ENCODE measurements around the gene TMEM120B.

Gene TMEM120B

DNA sequence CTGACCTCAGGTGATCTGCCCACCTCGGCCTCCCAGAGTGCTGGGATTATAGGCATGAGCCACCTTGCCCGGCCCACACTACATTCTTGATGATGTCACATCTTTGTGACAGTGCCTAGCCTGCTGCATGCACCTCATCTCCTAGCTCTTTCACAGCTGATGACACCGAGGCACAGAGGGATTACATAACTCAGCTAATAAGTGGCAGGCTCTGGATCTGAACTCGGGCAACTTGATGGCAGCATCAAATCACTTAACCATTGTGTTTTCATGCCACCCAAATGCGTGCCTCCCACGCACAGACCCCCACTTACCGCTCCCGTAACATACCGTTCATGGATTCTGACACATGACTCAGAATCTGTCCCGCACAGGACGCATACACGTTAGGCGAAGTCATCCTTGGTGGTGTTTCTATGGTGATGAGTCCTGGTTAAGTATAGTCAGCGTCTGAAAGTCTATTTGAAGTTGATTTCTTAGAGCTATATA is 7.4 kb downstream of the TMEM120B start:
- H3K36me3 ChIP-seq (ENCODE audit: low read depth), result peaks cover 18% of the 10 kb centered on the region
- H3K9me3 ChIP-seq (ENCODE audit: severe bottlenecking), result no peaks in the 10 kb centered on the region
- H3K4me1 ChIP-seq (ENCODE audit: insufficient read depth, poor library complexity, severe bottlenecking), result peaks cover 22% of the 10 kb centered on the region
- no peak overlapping the region for H3K4me3 ChIP-seq (ENCODE audit: severe bottlenecking)
- DNase-seq (ENCODE audit: low spot score), result no peak
- H3K27ac ChIP-seq (ENCODE audit: poor library complexity, severe bottlenecking), result peak overlapping the region; percentile 34
- ATAC-seq (ENCODE audit: low read depth), result peak; percentile 84
- TF ChIP-seq, protein P1, sequence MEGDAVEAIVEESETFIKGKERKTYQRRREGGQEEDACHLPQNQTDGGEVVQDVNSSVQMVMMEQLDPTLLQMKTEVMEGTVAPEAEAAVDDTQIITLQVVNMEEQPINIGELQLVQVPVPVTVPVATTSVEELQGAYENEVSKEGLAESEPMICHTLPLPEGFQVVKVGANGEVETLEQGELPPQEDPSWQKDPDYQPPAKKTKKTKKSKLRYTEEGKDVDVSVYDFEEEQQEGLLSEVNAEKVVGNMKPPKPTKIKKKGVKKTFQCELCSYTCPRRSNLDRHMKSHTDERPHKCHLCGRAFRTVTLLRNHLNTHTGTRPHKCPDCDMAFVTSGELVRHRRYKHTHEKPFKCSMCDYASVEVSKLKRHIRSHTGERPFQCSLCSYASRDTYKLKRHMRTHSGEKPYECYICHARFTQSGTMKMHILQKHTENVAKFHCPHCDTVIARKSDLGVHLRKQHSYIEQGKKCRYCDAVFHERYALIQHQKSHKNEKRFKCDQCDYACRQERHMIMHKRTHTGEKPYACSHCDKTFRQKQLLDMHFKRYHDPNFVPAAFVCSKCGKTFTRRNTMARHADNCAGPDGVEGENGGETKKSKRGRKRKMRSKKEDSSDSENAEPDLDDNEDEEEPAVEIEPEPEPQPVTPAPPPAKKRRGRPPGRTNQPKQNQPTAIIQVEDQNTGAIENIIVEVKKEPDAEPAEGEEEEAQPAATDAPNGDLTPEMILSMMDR (IDR thresholded peaks at IDR 0.05; ENCODE audit: poor library complexity, severe bottlenecking), result no peak
- no peaks in the 10 kb centered on the region for H3K27me3 ChIP-seq (ENCODE audit: insufficient read depth, poor library complexity, severe bottlenecking)

- Histone ChIP-seq H3K27ac (ENCODE audit: poor library complexity, severe bottlenecking) (peak overlapping the region; percentile 34), H3K4me1 (ENCODE audit: insufficient read depth, poor library complexity, severe bottlenecking) (peaks cover 22% of the 10 kb centered on the region), H3K27me3 (ENCODE audit: insufficient read depth, poor library complexity, severe bottlenecking) (no peaks in the 10 kb centered on the region), H3K4me3 (ENCODE audit: severe bottlenecking) (no peak overlapping the region), H3K36me3 (ENCODE audit: low read depth) (peaks cover 25% of the 10 kb centered on the region), H3K9me3 (ENCODE audit: severe bottlenecking) (no peaks in the 10 kb centered on the region)
- no peak for DNase-seq (ENCODE audit: low spot score)
- ATAC-seq (ENCODE audit: low read depth), result no peak
- TF ChIP-seq, protein P1 (IDR thresholded peaks at IDR 0.05; ENCODE audit: poor library complexity, severe bottlenecking), result no peak
Measured at GRCh38 chr12:121720762-121721161, 8.2 kb downstream of the TMEM120B start.

GRCh38 chr12:121722511-121722910 is 10.0 kb downstream of the TMEM120B start:
- Histone ChIP-seq H3K4me3 (ENCODE audit: severe bottlenecking) (no peak overlapping the region), H3K36me3 (ENCODE audit: low read depth) (peaks cover 25% of the 10 kb centered on the region), H3K27ac (ENCODE audit: poor library complexity, severe bottlenecking) (no peak overlapping the region), H3K27me3 (ENCODE audit: insufficient read depth, poor library complexity, severe bottlenecking) (no peaks in the 10 kb centered on the region), H3K4me1 (ENCODE audit: insufficient read depth, poor library complexity, severe bottlenecking) (peaks cover 11% of the 10 kb centered on the region), H3K9me3 (ENCODE audit: severe bottlenecking) (no peaks in the 10 kb centered on the region)
- ATAC-seq (ENCODE audit: low read depth), result no peak
- DNase-seq (ENCODE audit: low spot score), result no peak
- TF ChIP-seq, protein P1 (IDR thresholded peaks at IDR 0.05; ENCODE audit: poor library complexity, severe bottlenecking), result no peak

DNA sequence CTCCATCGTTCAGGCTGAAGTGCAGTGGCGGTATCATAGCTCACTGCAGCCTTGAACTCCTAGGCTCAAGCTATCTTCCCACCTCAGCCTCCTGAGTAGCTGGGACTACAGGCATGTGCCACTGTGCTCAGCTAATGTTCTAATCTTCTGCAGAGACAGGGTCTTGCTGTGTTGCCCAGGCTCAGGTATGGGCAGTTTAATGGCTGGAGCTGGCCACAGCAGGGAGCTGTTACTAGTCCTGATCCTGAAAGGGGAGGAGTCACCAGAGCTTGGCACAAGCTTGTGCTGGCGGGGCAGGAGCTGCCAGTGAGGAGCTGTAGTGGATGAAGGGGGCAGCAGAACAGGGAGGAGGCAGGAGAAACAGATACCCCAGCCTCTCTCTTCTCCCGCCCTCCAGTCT is 10.6 kb downstream of the TMEM120B start:
- Histone ChIP-seq H3K27me3 (ENCODE audit: insufficient read depth, poor library complexity, severe bottlenecking) (no peaks in the 10 kb centered on the region), H3K36me3 (ENCODE audit: low read depth) (peaks cover 20% of the 10 kb centered on the region), H3K4me3 (ENCODE audit: severe bottlenecking) (no peak overlapping the region), H3K9me3 (ENCODE audit: severe bottlenecking) (no peaks in the 10 kb centered on the region), H3K4me1 (ENCODE audit: insufficient read depth, poor library complexity, severe bottlenecking) (peaks cover 11% of the 10 kb centered on the region), H3K27ac (ENCODE audit: poor library complexity, severe bottlenecking) (no peak overlapping the region)
- ATAC-seq (ENCODE audit: low read depth), result no peak
- TF ChIP-seq, protein P1 (IDR thresholded peaks at IDR 0.05; ENCODE audit: poor library complexity, severe bottlenecking), result no peak
- DNase-seq (ENCODE audit: low spot score), result no peak

DNA sequence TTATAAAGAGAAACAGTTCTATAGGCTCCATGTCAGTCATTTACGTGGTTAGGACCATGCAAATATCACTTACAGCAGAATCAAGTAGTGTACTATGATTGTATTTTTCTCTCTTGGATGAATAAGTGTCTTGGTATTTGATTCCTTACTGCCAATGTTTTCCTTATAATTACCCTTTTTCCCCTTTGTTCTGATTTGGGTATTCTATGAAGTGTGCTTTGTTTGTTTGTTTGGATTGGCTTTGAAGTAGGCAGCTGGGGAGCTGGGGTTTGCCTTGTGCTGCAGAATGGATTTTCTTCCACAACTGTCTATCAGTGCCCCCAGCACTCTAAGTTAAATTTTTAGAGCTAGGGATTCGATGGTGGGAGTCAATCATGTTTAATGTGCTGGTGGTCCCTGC is 12.4 kb downstream of the TMEM120B start:
- Histone ChIP-seq H3K4me1 (ENCODE audit: insufficient read depth, poor library complexity, severe bottlenecking) (peaks cover 5% of the 10 kb centered on the region), H3K4me3 (ENCODE audit: severe bottlenecking) (no peak overlapping the region), H3K36me3 (ENCODE audit: low read depth) (peaks cover 17% of the 10 kb centered on the region), H3K27me3 (ENCODE audit: insufficient read depth, poor library complexity, severe bottlenecking) (no peaks in the 10 kb centered on the region), H3K9me3 (ENCODE audit: severe bottlenecking) (no peaks in the 10 kb centered on the region), H3K27ac (ENCODE audit: poor library complexity, severe bottlenecking) (no peak overlapping the region)
- ATAC-seq (ENCODE audit: low read depth) (no peak), DNase-seq (ENCODE audit: low spot score) (no peak)
- TF ChIP-seq, protein P1 (IDR thresholded peaks at IDR 0.05; ENCODE audit: poor library complexity, severe bottlenecking), result no peak
